GM21576 (cell line): ENCODE measurements around the gene RUBCN.
"Not testable (repeated sequence)": the region's sequence is repeated elsewhere in the genome, so short reads cannot be mapped to it uniquely, and the experiment has no call there.

Experiments
- ATAC-seq: cut with Tn5 transposase; IDR thresholded peaks from one replicate; pipeline ENCODE4 v1.9.1; 2021; ENCODE audit warnings: mild to moderate bottlenecking, moderate library complexity; ENCODE audit not compliant: unreplicated experiment

Gene RUBCN

GRCh38 chr3:197690754-197691153 is 46.0 kb downstream of the RUBCN start:
- no peak for ATAC-seq

GRCh38 chr3:197687570-197687969 is 49.1 kb downstream of the RUBCN start:
- ATAC-seq, result no peak

- ATAC-seq, result no peak
These were observed 49.8 kb downstream of the RUBCN start for GRCh38 chr3:197686899-197687298.

DNA sequence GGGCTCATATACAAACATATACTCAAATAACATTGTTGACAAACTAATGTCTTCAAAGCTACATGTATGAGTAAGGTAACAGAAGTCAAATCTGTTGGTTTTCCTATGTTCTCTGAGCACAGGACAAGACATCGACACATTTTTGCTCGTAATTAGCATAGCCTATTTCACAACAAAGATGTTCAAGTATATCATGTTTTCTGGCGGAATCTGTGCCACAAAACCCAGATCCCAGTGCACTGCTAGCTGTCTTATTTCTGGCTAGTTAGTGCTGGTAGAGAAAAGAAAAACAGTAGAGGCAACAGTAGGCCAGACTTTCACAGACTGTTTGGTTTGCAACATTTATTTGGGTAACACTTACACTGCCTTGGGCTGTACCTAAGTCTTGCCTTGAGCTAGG is 51.2 kb downstream of the RUBCN start:
- ATAC-seq, result no peak

DNA sequence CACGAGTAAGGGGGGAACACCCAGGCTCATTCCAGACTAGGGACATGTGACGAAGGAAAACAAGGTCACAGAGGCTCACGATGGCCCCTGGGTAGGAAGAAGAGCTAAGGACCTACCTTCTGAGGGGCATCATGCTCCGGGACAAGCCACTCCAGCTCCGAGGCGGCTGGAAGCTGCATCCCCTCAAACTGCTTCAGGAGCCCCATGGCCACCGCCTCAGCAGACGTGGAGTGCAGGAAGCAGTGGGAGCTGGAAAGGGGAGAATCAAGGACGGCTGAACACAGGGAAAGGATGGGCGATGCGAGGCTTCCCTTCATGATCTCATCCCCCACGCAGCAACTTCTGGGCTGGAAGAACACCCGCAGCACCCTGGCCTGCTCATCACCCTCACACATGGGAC is 53.5 kb downstream of the RUBCN start:
- ATAC-seq, result no peak

DNA sequence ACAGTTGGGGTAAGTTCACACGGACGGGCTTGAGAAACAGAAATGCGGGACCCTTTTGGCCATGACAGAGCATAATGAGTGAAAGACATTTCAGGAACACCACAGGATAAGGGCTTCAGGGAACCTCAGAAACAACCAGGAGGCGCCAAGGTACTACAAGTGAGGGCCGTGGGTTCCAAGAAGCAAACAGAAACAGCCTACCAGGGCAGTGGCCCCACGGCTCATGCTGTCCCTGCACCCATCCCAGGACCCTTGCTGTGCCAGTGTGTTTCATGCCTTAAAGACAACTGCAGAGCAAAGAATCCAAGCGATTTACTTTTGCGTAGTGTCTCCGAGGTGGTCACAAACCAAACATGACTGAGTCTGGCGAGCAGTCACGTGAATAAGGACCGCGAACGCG is 54.0 kb downstream of the RUBCN start:
- no peak for ATAC-seq

GRCh38 chr3:197680955-197681521 is 55.7 kb downstream of the RUBCN start:
- no peak for ATAC-seq

DNA sequence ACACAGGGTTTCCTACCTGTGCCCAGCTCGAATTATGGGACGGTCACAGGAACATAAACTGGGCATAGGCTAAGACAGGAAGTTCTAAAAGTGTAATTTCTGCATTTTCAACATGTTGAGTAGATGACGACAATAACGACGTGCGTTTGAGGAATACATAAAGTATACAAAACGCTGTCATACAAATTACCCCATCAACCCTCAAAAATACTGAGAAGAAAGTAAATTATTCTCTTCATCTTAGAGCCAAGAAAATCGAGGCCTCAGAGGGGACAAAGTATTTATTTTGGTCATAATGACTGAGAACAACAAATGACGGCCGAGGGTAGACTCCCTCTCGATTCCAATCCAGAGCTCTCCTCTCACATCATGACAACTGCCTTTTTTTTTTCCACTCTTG is 60.8 kb downstream of the RUBCN start:
- no peak for ATAC-seq

DNA sequence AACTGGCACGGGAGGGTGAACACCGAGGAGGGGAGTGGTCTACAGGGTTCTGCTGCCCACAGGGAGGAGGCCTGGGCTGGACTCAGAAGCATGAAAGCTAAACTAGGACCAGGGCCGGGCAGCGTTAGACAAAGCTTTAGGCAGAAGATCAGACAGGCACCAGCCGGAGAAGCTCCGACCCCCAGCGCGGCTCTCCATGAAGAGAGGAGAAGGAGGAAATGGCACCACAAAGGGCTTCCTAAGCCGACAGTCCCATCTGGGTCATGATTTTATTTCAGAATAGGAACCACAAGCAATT is 61.2 kb downstream of the RUBCN start:
- ATAC-seq, result no peak

- no peak for ATAC-seq
These were observed 61.8 kb downstream of the RUBCN start for GRCh38 chr3:197674741-197675562.

DNA sequence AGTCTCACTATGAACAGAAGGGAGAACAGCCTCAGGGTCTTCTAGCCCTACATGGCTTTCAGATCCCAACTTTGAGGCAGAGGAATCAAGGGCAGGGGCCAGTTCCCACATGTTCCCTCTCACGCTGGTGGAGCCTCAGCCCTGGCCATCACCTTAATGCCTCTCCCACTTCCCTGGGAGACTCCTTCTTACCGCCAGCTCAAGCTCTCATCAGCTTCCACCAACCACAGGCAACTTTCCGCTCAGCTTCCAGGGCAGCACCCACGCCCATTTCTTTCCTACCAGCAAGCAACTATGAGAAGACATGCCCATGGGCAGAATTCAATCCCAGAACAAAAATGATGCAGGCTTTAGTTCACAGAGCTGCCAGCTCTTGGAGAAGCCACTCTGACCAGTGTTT is 63.5 kb downstream of the RUBCN start:
- ATAC-seq, result no peak

DNA sequence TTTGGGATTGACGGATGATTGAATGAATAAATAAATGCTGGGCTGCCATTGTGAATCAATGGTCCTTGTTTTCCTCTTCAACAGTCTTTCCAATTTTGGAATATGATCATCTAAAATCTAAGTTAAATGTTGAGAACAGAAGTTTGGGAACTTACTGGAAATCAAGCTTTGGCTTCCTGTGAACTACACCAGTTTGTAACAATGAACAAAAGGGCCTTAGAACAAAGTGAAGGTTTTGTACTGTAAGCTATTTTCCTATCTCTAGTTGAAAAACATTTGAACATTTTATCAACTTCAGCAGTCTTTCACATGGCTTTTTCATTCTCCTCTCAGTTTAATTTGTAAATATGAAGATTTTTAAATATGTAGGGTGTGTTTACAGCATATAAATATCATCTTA is 66.3 kb downstream of the RUBCN start:
- no peak for ATAC-seq

GRCh38 chr3:197667968-197668367 is 68.7 kb downstream of the RUBCN start:
- ATAC-seq, result no peak

DNA sequence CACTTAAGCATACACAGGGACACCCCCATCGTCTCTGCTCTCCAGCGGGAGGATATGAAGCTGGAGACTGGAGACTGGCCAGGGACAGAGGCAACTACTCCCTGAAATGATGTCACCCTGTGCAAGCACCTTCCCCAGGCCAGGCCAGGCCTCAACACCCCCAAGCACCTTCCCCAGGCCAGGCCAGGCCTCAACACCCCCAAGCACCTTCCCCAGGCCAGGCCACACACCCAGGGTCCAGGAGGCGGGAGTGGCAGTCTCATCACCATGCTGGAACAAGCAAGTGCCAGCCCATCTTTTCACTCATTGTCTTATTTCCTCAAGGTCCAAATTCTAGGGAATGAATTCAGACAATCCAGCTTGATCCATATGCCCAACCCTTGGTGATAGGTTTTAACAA is 69.4 kb downstream of the RUBCN start:
- not testable (repeated sequence) for ATAC-seq

GRCh38 chr3:197666221-197666842 is 70.4 kb downstream of the RUBCN start:
- ATAC-seq, result not testable (repeated sequence)

- ATAC-seq, result not testable (repeated sequence)
These were observed 71.2 kb downstream of the RUBCN start for GRCh38 chr3:197665549-197665948.

- peak; percentile 91 for ATAC-seq
These were observed 71.6 kb downstream of the RUBCN start for GRCh38 chr3:197665142-197665491.

GRCh38 chr3:197664414-197665141 is 72.1 kb downstream of the RUBCN start:
- peak; percentile 46 for ATAC-seq

- not testable (repeated sequence) for ATAC-seq
These were observed 73.2 kb downstream of the RUBCN start for GRCh38 chr3:197663367-197664140.

DNA sequence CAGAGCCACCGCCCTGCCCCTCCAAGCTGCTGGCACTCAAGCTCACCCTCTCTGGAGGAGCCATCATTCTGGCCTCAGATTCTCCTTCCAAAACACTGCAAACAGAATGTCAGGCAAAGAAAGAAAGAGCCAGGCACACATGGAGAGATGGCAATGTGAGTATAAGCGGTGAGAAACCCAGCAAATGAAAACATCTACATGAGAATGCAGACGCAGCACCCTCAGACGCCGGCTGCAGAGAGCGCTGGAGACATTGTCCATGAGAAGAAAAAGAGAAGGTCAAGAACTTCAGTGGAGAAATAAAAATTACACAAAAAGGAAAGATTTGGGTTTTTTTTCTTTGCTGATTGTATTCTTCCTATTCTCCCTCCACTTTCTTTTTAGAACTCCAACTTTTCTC is 74.4 kb downstream of the RUBCN start:
- not testable (repeated sequence) for ATAC-seq

GRCh38 chr3:197661874-197662273 is 74.8 kb downstream of the RUBCN start:
- ATAC-seq, result not testable (repeated sequence)
